HG03460 (cell line): ENCODE results near the gene SLC35D3.
"Not testable (repeated sequence)": the region's sequence is repeated elsewhere in the genome, so short reads cannot be mapped to it uniquely, and the experiment has no call there.

Experiments
- ATAC-seq: cut with Tn5 transposase; IDR thresholded peaks from one replicate; pipeline ENCODE4 v1.9.1; 2021; ENCODE audit not compliant: unreplicated experiment

SLC35D3 gene

GRCh38 chr6:136921936-136922684 is at the start of gene SLC35D3:
Gene SLC35D3 (plus strand): TSS chr6:136922301. CDS start chr6:136922429, 128 bp downstream.
- ATAC-seq = no peak

GRCh38 chr6:136873748-136874147 is 48.4 kb upstream of the SLC35D3 start:
- no peak for ATAC-seq

GRCh38 chr6:136876469-136876868 is 45.6 kb upstream of the SLC35D3 start:
- ATAC-seq = not testable (repeated sequence)

GRCh38 chr6:136880748-136881460 is 41.2 kb upstream of the SLC35D3 start:
- ATAC-seq = no peak

- no peak for ATAC-seq
Measured at GRCh38 chr6:136886091-136886490, 36.0 kb upstream of the SLC35D3 start.

- no peak for ATAC-seq
Measured at GRCh38 chr6:136887953-136888352, 34.1 kb upstream of the SLC35D3 start.

- ATAC-seq = no peak
Measured at GRCh38 chr6:136889271-136890193, 32.6 kb upstream of the SLC35D3 start.

- ATAC-seq = no peak
Measured at GRCh38 chr6:136890194-136890839, 31.8 kb upstream of the SLC35D3 start.

- no peak for ATAC-seq
Measured at GRCh38 chr6:136890986-136891385, 31.1 kb upstream of the SLC35D3 start.

GRCh38 chr6:136893187-136893586 is 28.9 kb upstream of the SLC35D3 start:
- ATAC-seq = no peak

GRCh38 chr6:136895901-136896300 is 26.2 kb upstream of the SLC35D3 start:
- no peak for ATAC-seq

- ATAC-seq = no peak
Measured at GRCh38 chr6:136897071-136897470, 25.0 kb upstream of the SLC35D3 start.

- no peak for ATAC-seq
Measured at GRCh38 chr6:136901212-136901784, 20.8 kb upstream of the SLC35D3 start.

- ATAC-seq = not testable (repeated sequence)
Measured at GRCh38 chr6:136904477-136904876, 17.6 kb upstream of the SLC35D3 start.

GRCh38 chr6:136914947-136915346 is 7.2 kb upstream of the SLC35D3 start:
- ATAC-seq = no peak

- ATAC-seq = no peak
Measured at GRCh38 chr6:136918706-136919105, 3.4 kb upstream of the SLC35D3 start.

- ATAC-seq = no peak
Measured at GRCh38 chr6:136920216-136920615, 1.9 kb upstream of the SLC35D3 start.

GRCh38 chr6:136920671-136921380 is 1.3 kb upstream of the SLC35D3 start:
- ATAC-seq = no peak

- ATAC-seq = no peak
Measured at GRCh38 chr6:136921381-136921935, 643 bp upstream of the SLC35D3 start.

- no peak for ATAC-seq
Measured at GRCh38 chr6:136922685-136923006, 545 bp downstream of the SLC35D3 start.
